ENCODE data around the gene BCR.
"Not testable (repeated sequence)": the region's sequence is repeated elsewhere in the genome, so short reads cannot be mapped to it uniquely, and the experiment has no call there.

Gene BCR

DNA sequence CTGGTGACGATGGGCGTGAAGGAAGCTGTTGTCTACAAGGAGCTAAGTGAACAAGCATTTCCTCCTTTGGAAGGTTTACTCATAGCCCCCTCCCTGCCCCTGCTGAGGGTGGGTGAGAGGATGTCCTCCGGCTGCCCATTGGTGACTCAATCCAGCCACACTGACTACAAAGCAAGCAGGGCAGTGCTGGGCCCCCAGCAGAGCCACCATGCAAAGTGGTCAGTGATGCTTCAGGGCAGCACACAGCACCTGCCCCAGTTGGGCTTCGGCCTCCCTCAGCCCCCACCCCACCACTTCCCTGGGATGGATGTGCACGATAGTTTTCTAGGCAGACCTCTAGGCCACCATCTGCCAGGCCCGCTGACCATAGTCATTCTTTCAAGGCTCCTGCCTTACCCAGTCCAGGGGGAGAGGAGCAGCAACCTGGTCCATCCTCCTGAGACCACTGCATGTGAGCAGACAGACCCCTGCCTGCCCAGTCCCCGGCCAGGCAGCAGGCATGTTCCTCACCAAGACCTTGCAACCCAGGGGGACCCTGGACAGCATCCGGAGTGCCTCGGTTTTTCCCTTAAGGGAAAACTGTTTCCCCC lies 125.1 kb downstream of the BCR start:
- peak overlapping the region; percentile 9 for H3K27ac ChIP-seq
- no peak for DNase-seq (ENCODE audit: low read depth, low spot score)

DNA sequence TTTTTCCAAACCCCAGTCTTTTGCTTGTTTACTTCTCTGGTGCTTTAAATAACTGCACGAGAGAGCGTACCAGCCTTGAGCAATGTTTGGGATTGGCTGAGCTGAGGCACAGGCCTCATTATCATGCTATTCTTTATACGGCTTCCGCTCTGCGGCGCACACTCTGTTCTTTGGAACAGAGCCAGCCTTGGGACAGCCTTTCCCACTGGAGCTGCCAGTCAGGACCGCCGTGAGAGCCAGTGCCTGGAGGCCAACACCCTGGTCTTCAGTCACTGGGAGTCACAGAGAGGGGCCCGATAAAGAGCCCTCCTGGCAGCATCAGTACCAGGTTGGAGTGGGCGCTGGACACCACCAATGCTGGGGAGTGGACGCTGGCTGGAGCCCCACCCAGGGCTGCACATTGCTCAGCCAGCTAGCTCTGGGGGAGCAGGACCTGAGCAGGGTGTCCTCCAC lies 125.6 kb downstream of the BCR start:
- no peak for DNase-seq (ENCODE audit: low read depth, low spot score)

DNA sequence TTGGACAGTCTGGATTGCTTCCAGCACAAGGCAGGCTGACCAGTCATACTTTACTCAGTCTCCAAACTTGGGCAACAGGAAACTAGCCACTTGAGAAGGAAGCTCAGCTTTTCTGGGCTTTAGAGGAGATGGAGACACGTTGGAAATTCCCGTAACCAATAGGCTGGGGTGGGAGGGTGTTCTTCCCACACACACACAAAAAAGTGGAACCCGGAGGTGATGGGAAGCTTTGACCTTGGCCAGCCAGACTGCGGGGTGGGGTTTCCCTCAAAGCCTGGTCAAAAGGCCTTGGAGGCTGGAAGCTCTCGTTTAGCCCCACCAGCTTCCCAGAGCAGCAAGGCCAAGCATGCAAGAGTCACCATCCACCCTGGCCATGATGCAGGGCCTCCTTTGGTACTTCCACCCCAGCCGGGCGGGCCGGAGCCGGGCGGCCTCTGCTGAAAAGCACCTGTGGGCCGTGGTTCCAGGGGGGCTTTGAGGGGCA lies 126.2 kb downstream of the BCR start:
- no peak for DNase-seq (ENCODE audit: low read depth, low spot score)
- H3K27ac ChIP-seq: peak overlapping the region; percentile 9

More for the DNA sequence above, 125.6 kb downstream of the BCR start:
- H3K27ac ChIP-seq: peak overlapping the region; percentile 9

DNA sequence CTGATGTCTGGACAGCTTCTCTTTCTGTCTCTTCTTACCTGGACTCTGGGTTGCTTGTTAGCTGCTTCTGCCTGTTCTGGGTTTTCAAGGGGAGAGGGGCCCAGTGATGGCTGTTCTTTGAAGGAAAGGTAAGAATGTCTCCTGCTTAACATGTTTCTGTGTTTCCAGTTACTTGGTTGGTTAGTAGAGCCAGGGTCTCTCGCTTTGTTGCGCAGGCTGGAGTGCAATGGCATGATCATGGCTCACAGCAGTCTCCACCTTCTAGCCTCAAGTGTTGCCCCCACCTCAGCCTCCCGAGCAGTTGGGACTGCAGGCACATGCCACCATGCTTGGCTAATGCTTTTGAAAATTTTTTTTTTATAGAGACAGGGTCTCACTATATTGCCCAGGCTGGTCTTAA lies 126.6 kb downstream of the BCR start:
- no peak for DNase-seq (ENCODE audit: low read depth, low spot score)
- no peak overlapping the region for H3K27ac ChIP-seq

DNA sequence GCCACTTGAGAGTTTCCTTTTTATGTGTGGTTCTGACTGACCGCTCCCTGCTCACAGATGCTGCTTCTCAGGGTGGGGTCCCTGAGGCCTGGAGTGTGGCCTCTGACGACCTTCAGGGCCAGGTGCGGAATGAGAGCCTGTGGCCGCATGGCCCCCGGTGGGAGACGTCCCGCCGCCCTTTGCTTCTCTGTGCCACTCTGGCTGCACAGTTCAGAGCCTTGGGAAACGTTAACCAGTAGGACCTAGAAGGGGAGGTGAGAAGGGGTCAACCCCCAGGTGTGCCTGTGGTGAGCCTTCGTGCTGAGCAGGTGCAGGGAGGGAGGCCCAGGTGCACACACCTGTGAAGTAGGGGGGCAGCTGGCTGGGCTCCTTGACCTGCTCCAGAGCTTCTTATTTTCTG lies 127.2 kb downstream of the BCR start:
- not testable (repeated sequence) for H3K27ac ChIP-seq; DNase-seq (ENCODE audit: low read depth, low spot score)

DNA sequence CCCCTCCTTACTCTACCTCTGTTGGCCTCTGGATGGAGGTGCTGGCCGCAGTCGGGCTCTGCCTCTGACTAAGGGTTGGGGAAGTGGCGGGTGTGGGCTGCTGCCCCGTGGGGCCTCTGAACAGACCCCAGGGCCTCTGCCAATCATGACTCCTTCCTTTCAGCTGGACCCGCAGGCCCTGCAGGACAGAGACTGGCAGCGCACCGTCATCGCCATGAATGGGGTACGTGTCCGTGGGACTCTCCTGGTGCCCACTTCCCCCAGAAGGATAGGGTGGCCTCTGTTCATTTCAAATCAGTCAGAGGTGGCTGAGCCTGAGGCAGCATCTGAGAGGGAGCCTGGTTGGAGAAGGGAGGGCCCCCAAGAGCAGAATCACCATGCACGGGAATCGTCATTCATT lies 129.0 kb downstream of the BCR start:
- H3K27ac ChIP-seq; DNase-seq (ENCODE audit: low read depth, low spot score): not testable (repeated sequence)

DNA sequence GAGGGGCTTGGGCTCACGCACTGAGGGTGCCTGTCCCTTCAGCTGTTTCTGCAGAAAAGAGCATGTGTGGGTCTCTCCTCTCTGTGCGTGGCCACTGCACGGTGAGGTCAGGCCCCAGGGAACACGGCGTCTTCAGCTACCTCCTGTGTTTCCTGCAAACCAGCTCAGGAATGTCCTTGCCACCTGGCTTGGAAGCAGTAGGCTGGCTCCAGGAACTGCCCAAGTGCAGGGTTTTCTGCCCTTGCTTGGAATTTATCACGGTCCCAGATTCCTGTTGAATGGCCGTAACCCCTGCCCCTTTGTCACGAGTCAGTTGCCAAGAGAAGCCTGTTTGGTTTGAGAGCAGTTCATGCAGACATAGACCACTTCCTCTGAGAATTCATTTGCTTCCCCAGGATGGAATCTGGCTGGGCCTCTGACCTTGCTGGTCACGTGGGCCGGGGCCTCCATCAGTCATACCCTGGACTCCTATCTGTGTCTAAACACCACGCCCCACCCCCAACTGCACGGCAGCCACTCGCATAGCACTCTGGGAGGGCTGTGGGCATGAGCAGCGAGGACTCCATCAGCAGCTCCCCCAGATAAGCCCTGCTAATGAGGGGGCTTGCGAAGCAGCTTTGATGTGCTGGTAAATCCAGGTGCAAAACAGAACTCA lies 130.3 kb downstream of the BCR start:
- not testable (repeated sequence) for DNase-seq (ENCODE audit: low read depth, low spot score); H3K27ac ChIP-seq

DNA sequence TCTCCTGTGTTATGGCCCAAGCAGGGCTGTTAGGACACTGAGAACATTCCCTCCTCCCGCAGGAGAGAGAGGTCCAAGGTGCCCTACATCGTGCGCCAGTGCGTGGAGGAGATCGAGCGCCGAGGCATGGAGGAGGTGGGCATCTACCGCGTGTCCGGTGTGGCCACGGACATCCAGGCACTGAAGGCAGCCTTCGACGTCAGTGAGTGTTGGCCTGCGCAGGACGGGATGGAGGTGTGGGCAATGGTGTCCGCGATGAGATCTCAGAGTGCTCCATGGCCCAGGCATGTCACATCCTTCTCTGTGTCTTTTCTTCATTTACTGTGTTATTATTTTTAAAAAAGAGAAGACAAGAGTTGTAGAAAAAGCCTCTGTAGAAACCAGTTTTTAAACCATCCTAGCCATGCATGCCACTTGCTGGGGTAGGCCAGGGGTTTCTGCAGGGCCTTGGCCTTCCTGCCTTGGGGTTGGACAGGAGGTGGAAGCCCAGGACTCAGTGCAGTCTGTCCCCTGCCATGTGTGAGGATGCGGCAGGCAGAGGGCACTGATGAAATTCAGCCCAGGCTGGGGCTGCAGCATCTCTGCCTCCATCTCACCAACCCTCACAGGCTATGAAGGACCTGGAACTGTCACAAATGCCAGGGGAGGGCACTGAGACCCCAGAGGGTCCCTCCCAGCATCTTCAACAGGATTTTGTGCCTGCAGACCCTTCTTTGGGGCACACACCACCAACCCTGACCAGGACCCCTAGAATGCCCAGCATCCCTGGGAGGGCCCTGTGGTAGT lies 131.5 kb downstream of the BCR start:
- H3K27ac ChIP-seq; DNase-seq (ENCODE audit: low read depth, low spot score): not testable (repeated sequence)

DNA sequence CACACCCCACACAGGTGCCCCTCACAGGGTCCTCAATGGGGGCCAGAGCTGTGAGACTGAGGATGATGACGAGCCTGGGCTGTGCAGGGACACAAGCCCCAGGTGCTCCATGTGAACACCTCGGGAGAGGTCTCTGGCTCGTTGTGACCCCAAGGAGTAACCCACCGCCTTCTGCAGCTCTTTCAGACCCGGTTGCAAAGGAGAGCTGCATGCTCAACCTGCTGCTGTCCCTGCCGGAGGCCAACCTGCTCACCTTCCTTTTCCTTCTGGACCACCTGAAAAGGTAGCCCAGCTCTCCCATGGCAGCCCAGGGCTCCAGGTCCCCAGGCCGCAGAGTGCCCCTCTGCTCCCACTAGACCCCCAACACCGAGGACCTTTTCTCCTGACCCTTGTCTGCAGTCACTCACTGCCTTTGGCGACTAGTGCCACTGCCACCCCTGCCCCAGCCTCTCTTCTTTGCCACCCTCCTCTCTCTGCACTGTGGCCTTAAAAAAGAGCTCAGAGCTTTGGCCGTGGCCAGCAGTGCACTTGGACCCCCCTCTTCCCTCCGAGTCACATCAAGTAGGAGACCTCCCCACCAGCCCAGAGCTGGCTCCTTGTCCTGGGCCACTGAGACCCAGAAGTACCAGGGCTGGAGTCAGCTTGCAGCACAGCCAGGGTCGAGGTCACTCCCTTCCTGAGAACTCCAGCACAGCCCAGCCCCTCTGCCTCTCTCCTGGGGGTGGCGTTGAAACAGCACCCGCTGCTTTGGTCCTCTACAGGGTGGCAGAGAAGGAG lies 133.7 kb downstream of the BCR start:
- no peak overlapping the region for H3K27ac ChIP-seq
- DNase-seq (ENCODE audit: low read depth, low spot score): no peak

DNA sequence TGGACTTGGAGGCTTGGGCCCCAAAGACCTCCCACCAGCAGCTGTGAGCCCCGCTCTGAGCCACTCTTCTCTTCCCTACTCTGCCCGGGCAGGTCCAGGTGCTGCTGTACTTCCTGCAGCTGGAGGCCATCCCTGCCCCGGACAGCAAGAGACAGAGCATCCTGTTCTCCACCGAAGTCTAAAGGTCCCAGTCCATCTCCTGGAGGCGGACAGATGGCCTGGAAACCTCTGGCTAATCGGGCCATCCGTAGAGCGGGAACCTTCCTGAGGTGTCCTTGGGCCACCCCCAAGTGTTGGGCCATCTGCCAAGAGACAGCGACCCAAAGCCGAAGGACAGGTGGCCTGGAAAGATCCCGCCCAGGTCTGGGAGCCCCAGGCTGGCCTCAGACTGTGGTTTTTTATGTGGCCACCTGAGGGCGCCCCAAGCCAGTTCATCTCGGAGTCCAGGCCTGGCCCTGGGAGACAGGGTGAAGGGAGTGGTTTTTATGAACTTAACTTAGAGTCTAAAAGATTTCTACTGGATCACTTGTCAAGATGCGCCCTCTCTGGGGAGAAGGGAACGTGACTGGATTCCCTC lies 135.1 kb downstream of the BCR start:
- DNase-seq (ENCODE audit: low read depth, low spot score): no peak
- H3K27ac ChIP-seq: peak overlapping the region; percentile 2

DNA sequence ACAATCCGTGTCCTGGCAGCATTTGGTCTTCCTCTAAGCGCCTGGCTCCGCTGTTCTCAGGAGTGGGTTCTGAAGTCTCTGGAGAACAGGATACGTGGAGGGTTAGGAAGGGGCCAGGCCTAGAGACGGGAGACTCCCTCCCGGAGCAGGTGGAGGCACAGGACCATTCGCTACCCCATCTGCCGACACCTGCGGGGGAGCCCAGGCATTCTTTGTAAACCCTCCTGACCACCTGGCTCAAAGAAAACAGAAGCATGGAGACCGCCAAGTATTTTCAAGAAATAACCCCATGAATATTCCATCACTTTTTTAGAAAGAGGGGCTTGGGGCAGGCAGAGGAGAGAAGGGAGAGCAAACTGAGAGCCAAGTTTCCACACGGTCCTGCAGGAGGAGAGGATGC lies 136.3 kb downstream of the BCR start:
- not testable (repeated sequence) for DNase-seq (ENCODE audit: low read depth, low spot score); H3K27ac ChIP-seq

DNA sequence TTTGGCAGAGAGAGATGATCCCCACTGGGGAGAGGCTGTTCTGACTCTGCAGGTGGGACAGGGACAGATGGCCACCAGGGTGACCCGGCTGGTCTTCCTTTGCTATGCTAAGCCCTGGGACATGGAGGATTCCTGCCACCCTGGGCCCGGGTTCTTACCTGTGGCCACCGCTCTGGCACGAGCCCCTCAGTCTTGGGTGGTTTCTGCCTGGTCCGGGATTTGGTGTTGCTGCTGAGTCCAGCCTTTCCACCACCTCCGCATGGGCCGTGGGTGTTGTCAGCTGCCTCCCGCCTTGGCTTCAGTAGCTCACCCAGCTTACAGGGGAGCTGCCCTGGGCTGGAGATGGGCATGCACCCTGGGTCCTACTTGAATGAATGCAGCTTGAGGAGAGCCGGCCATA lies 138.0 kb downstream of the BCR start:
- not testable (repeated sequence) for H3K27ac ChIP-seq; DNase-seq (ENCODE audit: low read depth, low spot score)

DNA sequence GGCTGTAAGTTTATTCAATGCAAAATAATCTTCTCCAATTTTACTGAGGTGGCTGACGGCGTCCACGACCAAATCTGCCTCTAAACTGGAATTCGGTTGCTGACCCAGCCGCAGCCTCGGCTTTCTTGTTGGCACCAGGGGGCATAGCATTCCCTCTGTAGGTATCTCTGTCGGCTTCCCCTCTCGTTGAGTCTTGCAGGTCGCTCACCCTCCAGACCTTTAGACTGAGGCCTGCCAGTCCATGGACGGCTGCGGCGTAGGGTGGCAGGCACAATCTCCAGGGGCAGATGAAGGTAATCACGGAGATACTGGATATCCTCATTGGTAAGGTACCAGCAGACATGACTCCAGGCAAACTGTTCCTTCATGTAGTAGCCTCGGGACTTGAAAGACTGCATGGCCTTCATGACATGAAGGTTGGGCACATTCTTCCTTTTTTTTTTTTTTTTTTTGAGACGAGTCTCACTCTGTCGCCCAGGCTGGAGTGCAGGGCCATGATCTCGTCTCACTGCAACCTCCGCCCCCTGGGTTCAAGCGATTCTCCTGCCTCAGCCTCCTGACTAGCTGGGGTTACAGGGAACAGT lies 142.3 kb downstream of the BCR start:
- not testable (repeated sequence) for H3K27ac ChIP-seq; DNase-seq (ENCODE audit: low read depth, low spot score)

DNA sequence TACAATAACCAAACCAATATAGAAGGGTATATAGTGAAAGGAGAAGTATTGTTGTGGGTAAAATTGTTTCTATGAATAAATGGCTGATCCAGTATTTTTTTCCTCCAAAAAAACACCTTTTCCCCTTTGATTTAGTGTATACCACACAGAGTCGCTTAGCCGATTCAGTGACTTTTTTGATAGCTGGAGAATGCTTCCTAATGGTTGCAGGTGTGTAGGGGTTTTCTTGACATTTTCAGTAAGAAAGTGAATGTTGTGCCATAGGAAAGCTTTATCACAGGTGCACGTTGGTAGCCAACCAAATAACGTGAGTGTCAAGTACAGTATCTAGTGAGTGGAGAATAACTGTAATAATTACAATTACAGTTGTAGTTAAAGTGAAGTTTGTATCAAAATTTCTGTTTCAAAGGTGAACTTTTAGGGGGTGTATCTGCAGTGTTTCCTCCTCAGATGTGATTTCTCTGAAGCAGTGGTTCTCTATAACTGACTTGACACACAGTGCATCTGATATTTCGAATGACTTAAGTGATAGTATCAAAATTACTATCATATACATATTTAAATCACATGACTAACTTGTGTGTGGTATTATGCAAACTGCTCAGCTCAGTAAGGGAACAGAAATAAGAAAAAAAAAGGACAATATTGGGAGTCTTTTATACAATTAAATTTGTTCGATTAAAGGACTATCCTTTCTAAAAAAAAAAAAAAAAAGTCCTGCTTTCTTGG lies 143.8 kb downstream of the BCR start:
- DNase-seq (ENCODE audit: low read depth, low spot score); H3K27ac ChIP-seq: not testable (repeated sequence)

DNA sequence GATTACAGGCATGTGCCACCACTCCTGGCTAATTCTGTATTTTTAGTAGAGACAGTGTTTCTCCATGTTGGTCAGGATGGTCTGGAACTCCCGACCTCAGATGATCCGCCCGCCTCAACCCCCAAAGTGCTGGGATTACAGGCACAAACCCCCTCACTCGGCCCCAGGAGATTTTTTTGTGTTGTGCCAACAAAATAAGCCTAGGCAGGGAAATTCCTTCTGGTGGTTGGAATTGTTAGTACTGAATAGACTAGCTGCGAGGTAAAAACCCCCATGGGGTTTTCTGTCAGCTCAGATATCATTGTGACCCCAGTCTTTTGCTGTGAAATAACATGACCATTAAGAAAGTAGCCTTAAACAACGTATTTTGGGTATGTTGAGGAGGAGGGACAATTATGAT lies 144.9 kb downstream of the BCR start:
- H3K27ac ChIP-seq: no peak overlapping the region
- no peak for DNase-seq (ENCODE audit: low read depth, low spot score)

DNA sequence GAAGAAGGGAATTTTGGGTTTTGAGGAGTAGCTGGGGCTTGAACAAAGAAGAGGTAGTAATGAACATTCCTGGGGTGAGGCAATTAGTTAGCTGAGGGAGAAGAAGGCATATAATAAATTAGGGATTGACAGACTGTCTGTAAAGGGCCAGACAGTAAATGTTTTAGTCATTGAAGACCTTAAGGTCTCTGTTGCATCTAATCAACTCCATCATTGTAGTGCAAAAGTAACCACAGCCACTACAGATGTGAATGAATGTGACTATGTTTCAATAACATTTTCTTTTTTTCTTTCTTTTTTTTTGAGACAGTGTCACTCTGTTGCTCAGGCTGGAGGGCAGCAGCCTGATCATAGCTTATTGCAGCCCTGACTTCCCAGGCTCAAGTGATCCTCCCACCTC lies 153.5 kb downstream of the BCR start:
- not testable (repeated sequence) for H3K27ac ChIP-seq; DNase-seq (ENCODE audit: low read depth, low spot score)

DNA sequence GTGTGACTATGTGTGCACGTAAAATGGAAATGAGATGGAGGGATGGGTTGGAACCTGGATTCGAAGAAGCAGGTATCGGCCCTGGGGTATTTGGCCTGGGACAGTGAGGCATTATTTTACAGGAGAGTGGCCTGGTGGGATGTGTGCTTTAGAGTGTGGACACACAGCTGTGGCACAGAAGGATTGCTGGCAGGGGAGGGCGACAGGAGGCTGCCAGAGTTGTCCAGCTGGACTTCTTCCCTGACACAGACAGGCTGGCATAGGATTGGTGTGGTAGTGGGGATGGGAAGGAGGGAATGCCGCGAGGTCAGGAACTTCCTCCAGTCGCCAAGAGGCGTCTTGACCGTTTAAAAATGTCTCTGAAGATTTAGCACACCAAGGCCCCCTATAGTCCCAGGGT lies 157.4 kb downstream of the BCR start:
- not testable (repeated sequence) for H3K27ac ChIP-seq; DNase-seq (ENCODE audit: low read depth, low spot score)

DNA sequence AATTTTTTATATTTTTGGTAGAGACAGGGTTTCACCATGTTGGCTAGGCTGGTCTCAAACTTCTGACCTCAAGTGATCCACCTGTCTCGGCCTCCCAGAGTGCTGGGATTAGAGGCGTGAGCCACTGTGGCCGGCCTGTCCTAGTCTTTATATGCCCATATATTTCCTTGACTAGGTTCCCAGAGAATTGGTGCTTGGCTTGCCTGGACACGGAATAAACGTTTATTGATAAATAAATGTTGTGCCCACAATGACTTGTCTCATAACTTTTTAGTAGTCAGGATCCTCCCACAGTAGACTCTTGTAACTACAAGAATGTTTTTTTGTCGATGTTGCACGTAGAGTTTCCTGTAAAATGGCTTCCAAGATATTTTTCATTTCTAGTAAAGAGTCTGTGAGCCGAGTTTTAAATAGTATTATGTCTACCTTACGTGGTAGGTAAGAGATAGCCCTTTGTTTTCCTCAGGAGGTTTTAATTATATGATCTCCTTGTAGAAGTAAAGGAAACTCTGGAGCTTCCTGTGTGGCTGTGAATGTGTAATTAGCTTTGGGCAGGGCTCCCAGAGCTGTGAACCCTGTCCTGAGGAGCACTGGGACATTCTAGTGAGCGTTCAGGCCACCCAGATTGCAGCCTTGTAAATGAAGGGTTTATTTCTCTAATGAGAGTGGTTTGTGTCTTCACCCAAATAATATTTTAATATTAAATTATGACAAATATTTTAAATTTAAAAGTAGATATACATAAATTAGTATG lies 161.8 kb downstream of the BCR start:
- DNase-seq (ENCODE audit: low read depth, low spot score); H3K27ac ChIP-seq: not testable (repeated sequence)
